Activated CD8-positive, alpha-beta memory T cell treated with anti-CD3 and anti-CD28 coated beads, Interleukin-2, amount 50 U/mL, for 24 hours (primary cell): Measurements from ENCODE around the gene TMEM135.

Experiments
- DNase-seq: peaks from one replicate; pipeline ENCODE4 v3.0.0-alpha.2; 2020; ENCODE audit errors: extremely low read depth

TMEM135 gene

GRCh38 chr11:87194985-87195820 lies 157.5 kb downstream of the TMEM135 start:
- DNase-seq, result no peak

GRCh38 chr11:87198266-87198881 lies 160.6 kb downstream of the TMEM135 start:
- no peak for DNase-seq

- DNase-seq, result no peak
Measured at GRCh38 chr11:87201376-87201775, 163.6 kb downstream of the TMEM135 start.

- DNase-seq, result no peak
Measured at GRCh38 chr11:87203907-87204602, 166.3 kb downstream of the TMEM135 start.

GRCh38 chr11:87212891-87213290 lies 175.2 kb downstream of the TMEM135 start:
- DNase-seq, result no peak

GRCh38 chr11:87213444-87213843 lies 175.7 kb downstream of the TMEM135 start:
- no peak for DNase-seq

- no peak for DNase-seq
Measured at GRCh38 chr11:87215236-87215635, 177.5 kb downstream of the TMEM135 start.

- DNase-seq, result no peak
Measured at GRCh38 chr11:87219266-87219665, 181.5 kb downstream of the TMEM135 start.

GRCh38 chr11:87223816-87224215 lies 186.1 kb downstream of the TMEM135 start:
- DNase-seq, result no peak

- DNase-seq, result no peak
Measured at GRCh38 chr11:87224486-87224885, 186.8 kb downstream of the TMEM135 start.

GRCh38 chr11:87228820-87229219 lies 191.1 kb downstream of the TMEM135 start:
- DNase-seq, result no peak

- no peak for DNase-seq
Measured at GRCh38 chr11:87230995-87231394, 193.3 kb downstream of the TMEM135 start.

- no peak for DNase-seq
Measured at GRCh38 chr11:87232320-87232719, 194.6 kb downstream of the TMEM135 start.

- no peak for DNase-seq
Measured at GRCh38 chr11:87235366-87235765, 197.6 kb downstream of the TMEM135 start.

- DNase-seq, result no peak
Measured at GRCh38 chr11:87236368-87236767, 198.6 kb downstream of the TMEM135 start.

GRCh38 chr11:87239001-87239400 lies 201.3 kb downstream of the TMEM135 start:
- no peak for DNase-seq

GRCh38 chr11:87239531-87239930 lies 201.8 kb downstream of the TMEM135 start:
- DNase-seq, result no peak

- DNase-seq, result no peak
Measured at GRCh38 chr11:87251560-87251959, 213.8 kb downstream of the TMEM135 start.

- DNase-seq, result no peak
Measured at GRCh38 chr11:87252869-87253268, 215.1 kb downstream of the TMEM135 start.

- DNase-seq, result no peak
Measured at GRCh38 chr11:87254562-87254961, 216.8 kb downstream of the TMEM135 start.

GRCh38 chr11:87255589-87255988 lies 217.9 kb downstream of the TMEM135 start:
- no peak for DNase-seq

- no peak for DNase-seq
Measured at GRCh38 chr11:87256694-87257340, 219.1 kb downstream of the TMEM135 start.
